Activated naive CD4-positive, alpha-beta T cell (primary cell): ENCODE measurements around the gene PALM3.

Source experiments
- DNase-seq, 4 experiments: peaks; one replicate each; lab custom pipeline; 2025; lab: John Stamatoyannopoulos, UW

Gene PALM3

GRCh38 chr19:14089662-14090508, 28.0 kb upstream of the PALM3 start:
- DNase-seq = peak in 3 of 4 experiments; percentile 16 to 49 (median 24)

GRCh38 chr19:14089412-14089661, 27.5 kb upstream of the PALM3 start:
- DNase-seq = no peak

- no peak for DNase-seq
These were observed 26.9 kb upstream of the PALM3 start for GRCh38 chr19:14088634-14089411.

- DNase-seq = no peak
These were observed 24.2 kb upstream of the PALM3 start for GRCh38 chr19:14086098-14086497.

GRCh38 chr19:14085309-14085995, 23.6 kb upstream of the PALM3 start, which contains the start of gene C19orf67:
Gene C19orf67, minus strand, starts transcription at chr19:14085783. Its CDS starts 156 bp downstream, at chr19:14085627.
- DNase-seq = no peak

- DNase-seq = no peak
These were observed 20.7 kb upstream of the PALM3 start for GRCh38 chr19:14082675-14082960.

- no peak for DNase-seq
These were observed 20.2 kb upstream of the PALM3 start for GRCh38 chr19:14081797-14082674.

- peak; percentile 98 to 99 (median 98) for DNase-seq
These were observed 19.3 kb upstream of the PALM3 start for GRCh38 chr19:14080887-14081796.

- no peak for DNase-seq
These were observed 16.5 kb upstream of the PALM3 start for GRCh38 chr19:14078411-14078810.

GRCh38 chr19:14073925-14074838, 12.3 kb upstream of the PALM3 start:
- DNase-seq = no peak

- DNase-seq = peak; percentile 52 to 77 (median 68)
These were observed 11.5 kb upstream of the PALM3 start for GRCh38 chr19:14073261-14073924.

GRCh38 chr19:14072535-14073260, 10.8 kb upstream of the PALM3 start, which contains the start of gene MISP3:
Gene MISP3, plus strand, starts transcription at chr19:14072786. Its CDS starts 524 bp downstream, at chr19:14073310.
- peak in 1 of 4 experiments; percentile 22 for DNase-seq

- DNase-seq = no peak
These were observed 8.6 kb upstream of the PALM3 start for GRCh38 chr19:14070268-14071050.

- no peak for DNase-seq
These were observed 4.3 kb upstream of the PALM3 start for GRCh38 chr19:14066134-14066533.

GRCh38 chr19:14063105-14063504, 1.2 kb upstream of the PALM3 start:
- DNase-seq = no peak

GRCh38 chr19:14062558-14062855, 631 bp upstream of the PALM3 start:
- DNase-seq = no peak

- DNase-seq = no peak
These were observed 661 bp downstream of the PALM3 start for GRCh38 chr19:14061081-14061749.
